Peyer's patch (tissue), 4 donors: ENCODE measurements around the gene SPSB4.

Experiments
- CTCF ChIP-seq, 6 experiments: fragments of 450-650 bp in 4 of 6; fragments of 200-600 bp in 2 of 6; sonication (generic) in 1 of 6; IDR thresholded peaks; one replicate each; pipeline ENCODE4 v1.5.1; 2017 to 2019; ENCODE audit warnings: antibody characterized with exemption in 6 of 6, mild to moderate bottlenecking in 3 of 6, moderate library complexity in 1 of 6
- POLR2A ChIP-seq, 2 donors: fragments of 450-650 bp; IDR thresholded peaks; one replicate each; pipeline ENCODE4 v1.5.1; 2017; ENCODE audit warnings: antibody characterized with exemption in 2 of 2, mild to moderate bottlenecking in 2 of 2, moderate library complexity in 2 of 2

DNA sequence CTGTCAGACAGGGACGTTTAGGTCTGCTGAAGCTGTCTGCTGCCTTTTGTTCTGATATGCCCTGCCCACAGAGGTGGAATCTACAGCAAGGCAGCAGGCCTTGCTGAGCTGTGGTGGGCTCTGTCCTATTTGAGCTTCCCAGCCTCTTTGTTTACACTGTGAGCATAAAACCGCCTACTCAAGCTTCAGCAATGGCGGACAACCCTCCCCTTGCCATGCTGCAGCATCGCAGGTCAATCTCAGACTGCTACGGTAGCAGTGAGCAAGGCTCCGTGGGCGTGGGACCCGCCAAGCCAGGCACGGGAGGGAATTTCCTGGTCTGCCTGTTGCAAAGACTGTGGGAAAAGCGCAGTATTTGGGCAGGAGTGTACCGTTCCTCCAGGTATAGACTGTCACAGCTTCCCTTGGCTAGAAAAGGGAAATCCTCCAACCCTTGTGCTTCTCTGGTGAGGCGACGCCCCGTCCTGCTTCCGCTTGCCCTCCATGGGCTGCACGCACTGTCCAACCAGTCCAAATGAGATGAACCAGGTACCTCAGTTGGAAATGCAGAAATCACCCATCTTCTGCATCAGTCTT, 71.4 kb downstream of the SPSB4 start:
- TF ChIP-seq CTCF (IDR thresholded peaks at IDR 0.05), result no peak
- no peak for TF ChIP-seq POLR2A (IDR thresholded peaks at IDR 0.05)
